Activated T-helper 9 cell treated with anti-CD3 and anti-CD28 coated beads, Interleukin-2, amount 50 U/mL, for 16 hours (primary cell): ENCODE data around the gene PLAAT3.
"Not testable (repeated sequence)": the region's sequence is repeated elsewhere in the genome, so short reads cannot be mapped to it uniquely, and the experiment has no call there.

Source experiments
- DNase-seq: peaks from one replicate; pipeline ENCODE4 v3.0.0-alpha.2; 2020; ENCODE audit warnings: low read depth

Gene PLAAT3

GRCh38 chr11:63567044-63567840 lies 47.0 kb downstream of the PLAAT3 start:
- DNase-seq = peak; percentile 47

DNA sequence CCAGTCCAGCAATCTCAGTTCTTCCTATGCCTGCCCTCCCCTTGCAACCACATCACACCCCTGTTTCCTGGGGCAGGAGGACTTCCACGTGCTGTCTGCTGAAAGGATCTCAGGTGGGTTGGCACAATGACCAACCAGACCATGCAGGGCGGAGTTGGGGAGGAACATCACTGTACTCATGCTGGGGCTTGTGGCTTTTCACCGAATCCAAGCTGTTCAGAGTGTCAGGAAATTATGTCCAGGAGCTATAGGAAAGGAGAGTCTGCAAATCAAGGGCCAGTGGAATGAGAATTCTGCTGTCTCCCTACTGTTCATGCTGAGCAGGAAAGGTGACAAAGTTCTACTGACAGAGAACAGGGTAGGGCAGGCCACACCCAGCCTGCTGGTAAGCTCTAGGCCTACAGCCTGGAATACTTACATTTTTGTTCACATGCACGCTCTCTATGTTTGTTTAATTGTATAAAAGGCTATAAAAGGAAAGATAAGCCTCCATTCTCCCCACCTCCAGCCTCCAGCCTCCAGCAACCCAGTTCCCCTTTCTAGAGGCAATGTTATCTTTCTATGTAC lies 49.4 kb downstream of the PLAAT3 start:
- no peak for DNase-seq

GRCh38 chr11:63564056-63564774 lies 50.0 kb downstream of the PLAAT3 start:
- no peak for DNase-seq

- DNase-seq = no peak
Measured at GRCh38 chr11:63563201-63564055, 50.8 kb downstream of the PLAAT3 start, which contains the start of gene PLAAT2. Gene PLAAT2 (minus strand): TSS chr11:63563379. CDS start chr11:63563324, 55 bp downstream.

DNA sequence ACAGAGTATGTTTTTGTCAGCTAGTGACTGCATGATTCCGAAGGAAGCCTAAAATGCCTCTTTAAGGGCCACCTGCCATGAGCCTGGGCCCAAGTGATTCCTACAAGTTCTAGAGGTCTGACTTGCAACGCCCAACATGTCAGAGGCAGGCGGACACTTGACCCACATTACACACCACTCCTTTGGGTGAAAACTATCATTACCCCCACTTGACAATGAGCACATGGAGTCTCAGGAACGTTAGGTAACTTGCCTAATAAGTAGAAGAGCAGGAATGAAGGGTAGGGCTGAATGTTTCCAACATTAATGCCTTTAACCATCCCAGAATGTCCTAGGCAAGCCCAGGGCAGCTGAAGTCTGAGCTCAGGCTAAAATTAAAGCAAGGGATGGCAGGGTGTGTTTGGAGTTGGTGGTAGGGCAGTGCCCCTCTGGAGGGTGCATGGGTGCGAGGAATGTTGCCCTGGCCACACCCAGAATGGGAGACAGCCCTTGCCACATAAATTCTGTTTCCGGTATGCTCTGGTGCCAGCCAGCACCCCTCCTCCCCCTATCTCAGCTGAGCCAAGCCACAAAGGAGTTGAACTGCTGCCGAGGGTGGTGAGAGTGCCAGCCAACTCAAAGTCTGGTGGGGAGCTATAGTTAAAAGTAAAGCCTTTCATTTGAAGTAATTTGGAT lies 53.6 kb downstream of the PLAAT3 start:
- no peak for DNase-seq

GRCh38 chr11:63558459-63559157 lies 55.6 kb downstream of the PLAAT3 start:
- no peak for DNase-seq

- DNase-seq = no peak
Measured at GRCh38 chr11:63557570-63557969, 56.7 kb downstream of the PLAAT3 start.

DNA sequence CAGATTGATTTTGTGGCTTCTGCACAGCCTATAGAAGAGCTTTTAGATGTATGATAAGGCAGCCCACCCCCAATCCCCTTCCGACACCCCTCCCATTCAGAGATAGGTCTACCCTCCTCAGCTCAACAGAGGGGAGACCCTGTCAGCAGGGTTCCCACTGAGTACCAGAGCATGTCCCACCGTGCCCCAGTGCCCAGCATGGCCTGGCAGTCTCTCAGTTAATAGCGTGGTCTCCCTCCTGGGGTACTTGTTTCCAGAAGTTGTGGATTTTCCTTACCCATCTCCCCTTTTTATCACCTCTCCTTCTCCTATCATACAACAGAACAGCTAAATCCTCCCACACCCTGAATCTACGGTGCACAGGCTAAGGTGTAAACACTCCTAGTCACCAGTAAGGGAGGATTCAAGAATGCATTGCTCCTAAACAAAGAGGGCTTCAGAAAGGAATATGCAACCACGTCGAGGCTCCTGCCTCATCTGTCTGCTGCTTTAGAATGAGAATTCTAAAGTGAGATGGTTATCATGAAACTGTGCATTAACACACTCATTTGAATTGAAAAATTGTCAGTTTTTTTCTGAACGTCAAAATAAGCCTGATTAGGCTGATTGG lies 57.7 kb downstream of the PLAAT3 start:
- no peak for DNase-seq

GRCh38 chr11:63554877-63555223 lies 59.4 kb downstream of the PLAAT3 start:
- no peak for DNase-seq

- DNase-seq = no peak
Measured at GRCh38 chr11:63553759-63554158, 60.5 kb downstream of the PLAAT3 start.

DNA sequence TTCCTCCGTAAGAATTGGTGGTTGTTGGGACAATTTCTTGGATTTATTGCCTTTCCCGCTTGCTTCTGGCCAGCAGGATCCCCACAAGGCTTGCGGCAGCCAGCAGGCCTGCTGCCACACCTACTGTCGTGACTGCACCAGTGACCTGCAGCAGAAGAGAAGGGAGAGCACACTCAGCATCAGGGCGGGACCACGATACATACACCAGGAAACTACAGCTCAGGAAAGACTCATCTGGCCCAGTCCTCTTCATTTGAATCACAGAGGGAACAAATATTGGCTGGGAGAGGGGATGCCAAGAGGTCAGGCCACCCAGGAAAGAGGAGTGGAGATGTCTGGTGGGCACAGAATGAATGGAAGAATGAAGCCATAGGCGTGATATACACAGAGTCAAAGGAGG lies 61.3 kb downstream of the PLAAT3 start:
- no peak for DNase-seq

DNA sequence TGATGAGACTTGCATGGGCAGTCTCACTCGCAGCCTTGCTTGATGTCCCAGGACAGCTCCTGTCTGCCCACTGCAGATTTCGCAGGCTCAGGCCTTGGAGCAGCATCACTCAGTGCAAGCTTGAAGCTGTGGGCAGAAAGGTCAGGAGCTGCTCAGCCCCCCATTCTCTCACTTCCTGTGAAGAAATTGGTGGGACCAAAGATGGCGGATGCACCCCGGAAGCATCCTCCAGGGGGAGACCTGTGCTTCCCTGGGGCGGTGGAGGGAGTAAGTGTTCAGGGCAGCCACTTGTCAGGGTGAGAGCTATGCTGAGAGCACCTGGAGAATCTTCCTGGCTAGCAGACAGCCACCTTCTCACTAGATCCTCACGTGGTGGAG lies 62.4 kb downstream of the PLAAT3 start:
- DNase-seq = no peak

- no peak for DNase-seq
Measured at GRCh38 chr11:63551091-63551888, 62.9 kb downstream of the PLAAT3 start.

GRCh38 chr11:63550156-63550700 lies 64.0 kb downstream of the PLAAT3 start:
- not testable (repeated sequence) for DNase-seq

DNA sequence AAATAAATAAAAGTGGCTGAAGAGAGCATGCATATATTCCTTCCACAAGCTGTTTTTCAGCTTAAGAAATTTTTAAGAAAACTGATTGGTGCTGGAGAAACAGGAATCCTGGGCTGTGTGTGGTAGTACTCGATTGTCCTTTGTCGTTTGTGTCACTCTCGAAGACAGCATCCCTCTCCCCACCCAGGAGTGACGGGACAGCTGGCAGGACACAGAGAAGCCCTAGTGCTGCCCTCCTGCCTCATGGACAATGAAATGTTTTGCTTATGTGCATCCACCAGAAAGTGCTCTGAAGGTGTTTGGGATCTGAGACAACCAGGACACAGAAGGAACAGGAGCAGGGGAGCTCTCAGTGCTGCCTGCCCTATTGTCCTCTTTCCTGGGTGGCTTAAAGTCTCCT lies 64.8 kb downstream of the PLAAT3 start:
- no peak for DNase-seq

DNA sequence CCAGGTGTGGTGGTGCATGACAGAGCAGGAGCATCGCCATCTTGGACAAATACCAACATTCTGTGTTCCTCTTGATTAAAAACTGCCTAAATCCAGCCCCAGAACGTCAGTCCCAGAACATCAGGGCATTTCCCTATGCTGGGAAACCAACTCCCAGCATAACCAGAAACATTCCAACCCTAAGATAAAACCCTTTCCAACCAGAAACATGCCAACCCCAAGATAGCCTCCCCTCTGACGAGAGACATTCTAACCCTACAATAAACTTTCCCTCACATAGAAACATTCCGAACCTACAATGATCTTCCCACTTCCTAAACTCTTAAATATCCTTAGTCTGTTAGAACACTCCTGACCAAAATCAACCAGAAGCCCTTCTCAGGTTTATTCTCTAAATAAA lies 66.1 kb downstream of the PLAAT3 start:
- no peak for DNase-seq

GRCh38 chr11:63547061-63547460 lies 67.2 kb downstream of the PLAAT3 start:
- no peak for DNase-seq

DNA sequence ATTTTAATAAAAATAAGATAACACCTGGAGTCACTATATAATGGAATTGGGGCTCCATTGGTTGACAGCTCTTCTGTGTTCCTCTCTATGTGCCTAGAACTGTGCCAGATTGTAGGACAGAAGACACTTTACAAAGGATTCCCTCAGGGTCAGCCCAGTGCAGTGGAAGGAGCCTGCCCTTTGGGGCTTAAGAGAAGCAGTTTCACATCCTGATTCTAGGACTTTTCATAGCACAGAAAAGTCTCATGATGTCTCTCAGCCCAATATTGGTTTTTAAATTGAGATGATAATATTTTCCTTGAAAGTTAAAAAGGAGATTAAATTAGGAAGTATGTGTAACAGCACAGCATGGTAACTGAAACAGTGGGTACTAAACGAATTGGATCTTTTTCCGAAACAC lies 70.5 kb downstream of the PLAAT3 start:
- no peak for DNase-seq

GRCh38 chr11:63542506-63542905 lies 71.7 kb downstream of the PLAAT3 start:
- not testable (repeated sequence) for DNase-seq
